Measurements from ENCODE around the gene SIRPG.
A peak's percentile ranks its signal among the peaks of the same experiment; 100 is the strongest.
"Not testable (repeated sequence)": the region's sequence is repeated elsewhere in the genome, so short reads cannot be mapped to it uniquely, and the experiment has no call there.

The SIRPG gene

DNA sequence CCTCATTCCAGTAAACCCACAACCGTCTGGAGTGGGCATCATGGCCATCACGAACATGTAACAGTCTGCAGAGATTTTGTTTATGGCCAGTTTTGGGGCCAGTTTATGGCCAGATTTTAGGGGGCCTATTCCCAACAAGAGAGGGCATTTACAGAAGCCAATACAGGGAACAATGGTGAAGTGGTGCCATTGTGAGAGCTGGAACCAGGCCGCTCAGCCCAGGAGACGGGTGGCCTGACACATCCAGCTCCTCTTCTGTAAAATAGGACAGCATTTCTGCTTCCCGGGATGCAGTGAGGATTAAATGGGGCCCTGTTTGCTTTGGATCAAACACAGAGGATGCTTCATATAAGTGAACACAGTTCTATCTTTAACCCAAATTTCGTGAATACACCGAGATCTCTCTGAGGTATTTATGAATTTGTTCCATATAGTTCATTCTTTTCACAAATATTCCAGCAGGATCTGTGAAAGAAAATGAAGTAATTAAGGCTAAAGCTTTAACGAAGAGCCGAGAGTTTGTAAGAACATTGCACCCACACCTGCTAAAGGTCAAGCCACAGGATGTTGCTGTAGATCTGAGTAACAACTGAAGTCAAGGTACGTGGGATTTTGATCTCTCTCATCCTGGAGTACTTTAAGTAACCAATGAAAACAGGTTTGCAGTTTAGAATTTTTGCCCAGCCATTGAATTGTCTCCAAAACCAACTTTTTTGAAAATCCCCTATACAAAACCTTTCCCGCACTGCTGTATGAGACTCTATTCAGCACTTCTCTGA lies 14.5 kb upstream of the SIRPG start:
- no peak for DNase-seq

DNA sequence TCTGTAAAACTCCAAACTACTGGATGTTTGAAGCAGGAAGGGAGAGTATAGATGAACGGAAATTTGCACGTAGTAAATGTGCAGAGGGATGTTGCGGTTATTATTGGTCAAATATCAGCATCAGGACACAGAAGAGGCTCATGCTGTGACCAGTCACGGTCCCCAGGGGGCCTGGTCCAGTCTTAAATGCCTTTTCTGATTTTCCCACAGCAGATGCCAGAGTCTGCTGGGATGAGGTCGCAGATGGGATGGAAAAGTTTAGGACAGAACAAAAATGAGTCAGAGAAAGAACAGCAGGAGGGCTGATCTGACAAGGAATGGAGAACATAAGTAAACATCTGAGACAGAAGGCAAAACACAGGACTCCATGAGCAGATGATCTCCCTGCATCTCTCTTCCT lies 11.7 kb upstream of the SIRPG start:
- DNase-seq = no peak

DNA sequence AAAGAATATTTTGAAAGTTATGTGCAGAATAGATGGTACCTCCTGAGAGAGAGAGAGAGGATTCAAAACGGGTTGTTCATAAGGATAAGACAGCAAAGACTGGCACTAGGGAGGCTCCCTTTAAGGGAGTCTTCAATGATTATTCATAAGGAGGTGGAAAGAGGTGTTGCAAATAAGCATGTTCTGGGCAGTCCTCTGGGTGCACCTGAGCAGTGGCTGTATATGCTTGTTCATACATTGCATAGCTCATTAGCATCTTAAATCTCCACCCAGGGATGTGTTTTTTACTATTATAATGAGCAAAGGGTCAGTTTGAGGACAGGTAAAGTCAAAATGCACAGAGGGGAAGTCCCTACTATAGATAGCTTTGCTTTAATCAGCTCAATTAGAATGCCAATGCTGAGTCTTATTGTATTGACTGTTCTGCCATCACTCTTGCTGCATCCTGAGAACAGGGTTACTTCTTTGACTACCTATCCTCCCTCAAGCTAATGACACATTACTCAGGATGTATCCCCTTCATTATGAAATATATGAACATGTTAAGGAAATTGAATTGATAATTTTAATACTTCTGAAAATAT lies 10.0 kb upstream of the SIRPG start:
- DNase-seq = no peak

DNA sequence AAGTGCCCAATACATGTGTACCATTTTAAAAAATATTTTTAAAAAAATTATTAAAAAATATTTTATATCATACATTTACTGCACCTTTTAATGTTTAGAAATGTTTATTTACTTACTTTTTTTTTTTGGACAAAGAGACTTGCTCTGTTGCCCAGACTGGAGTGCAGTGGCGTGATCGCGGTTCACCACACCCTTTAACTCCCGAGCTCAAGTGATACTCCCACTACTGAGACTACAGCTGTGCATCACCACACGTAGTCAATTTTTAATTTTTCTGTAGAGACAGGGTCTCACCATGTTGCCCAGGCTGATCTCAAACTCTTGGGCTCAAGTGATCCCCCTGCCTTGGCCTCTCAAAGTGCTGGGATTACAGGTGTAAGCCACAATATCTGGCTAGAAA lies 9.2 kb upstream of the SIRPG start:
- DNase-seq = no peak

DNA sequence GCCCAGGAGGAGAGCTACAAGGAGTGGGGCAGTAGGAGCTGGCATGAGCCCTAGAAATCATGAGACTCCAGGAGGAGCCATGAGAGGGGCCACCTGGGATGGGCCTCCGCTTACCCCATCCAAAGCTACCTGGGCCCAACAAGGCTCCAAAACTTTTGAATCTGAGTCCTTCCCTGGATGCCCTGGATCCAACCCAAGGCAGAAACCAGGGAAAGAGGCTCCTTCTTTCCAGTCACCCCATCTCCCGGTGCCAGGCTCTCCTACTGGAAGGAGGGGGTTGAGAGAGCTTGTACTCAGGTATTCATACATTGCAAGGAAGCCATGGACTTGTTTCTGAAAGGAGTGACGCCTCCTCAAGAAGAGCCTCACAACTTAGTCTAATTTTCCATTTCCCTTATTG lies 7.8 kb upstream of the SIRPG start:
- DNase-seq = no peak

DNA sequence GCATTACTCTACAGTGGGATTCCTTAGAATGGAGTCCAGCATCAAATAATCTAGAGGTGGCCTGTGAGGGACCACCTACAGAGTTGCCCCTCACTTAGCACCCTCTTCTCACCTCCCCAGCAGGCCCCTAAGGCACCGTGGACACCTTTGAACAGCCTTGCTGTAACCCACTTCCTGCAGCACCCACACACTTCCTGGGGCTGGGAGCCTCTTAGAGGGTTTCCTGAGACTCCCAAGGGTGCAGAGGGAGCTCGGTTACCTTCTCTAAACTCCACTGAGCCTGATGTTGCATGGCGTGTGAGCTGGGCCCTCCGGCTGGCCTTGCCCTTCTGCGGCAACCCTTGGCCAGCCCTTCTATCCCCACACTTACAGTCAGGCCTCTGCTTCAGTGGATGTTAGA lies 7.3 kb upstream of the SIRPG start:
- peak; percentile 62 to 68 for DNase-seq

DNA sequence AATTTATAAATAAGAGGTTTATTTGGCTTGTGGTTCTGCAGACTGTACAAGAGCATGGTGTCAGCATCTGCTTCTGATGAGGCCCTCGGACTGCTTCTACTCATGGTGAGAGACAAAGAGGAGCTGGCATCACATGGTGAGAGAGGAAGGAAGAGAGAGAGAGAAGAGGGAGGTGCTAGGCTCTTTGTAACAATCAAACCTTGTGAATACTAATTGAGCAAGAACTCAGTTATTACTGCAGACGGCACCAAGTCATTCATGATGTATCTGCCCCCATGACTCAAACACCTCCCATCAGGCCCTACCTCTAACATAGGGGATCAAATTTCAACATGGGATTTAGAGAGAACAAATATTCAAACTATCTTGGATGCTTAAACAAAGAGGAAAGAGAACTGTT lies 6.3 kb upstream of the SIRPG start:
- DNase-seq = no peak

DNA sequence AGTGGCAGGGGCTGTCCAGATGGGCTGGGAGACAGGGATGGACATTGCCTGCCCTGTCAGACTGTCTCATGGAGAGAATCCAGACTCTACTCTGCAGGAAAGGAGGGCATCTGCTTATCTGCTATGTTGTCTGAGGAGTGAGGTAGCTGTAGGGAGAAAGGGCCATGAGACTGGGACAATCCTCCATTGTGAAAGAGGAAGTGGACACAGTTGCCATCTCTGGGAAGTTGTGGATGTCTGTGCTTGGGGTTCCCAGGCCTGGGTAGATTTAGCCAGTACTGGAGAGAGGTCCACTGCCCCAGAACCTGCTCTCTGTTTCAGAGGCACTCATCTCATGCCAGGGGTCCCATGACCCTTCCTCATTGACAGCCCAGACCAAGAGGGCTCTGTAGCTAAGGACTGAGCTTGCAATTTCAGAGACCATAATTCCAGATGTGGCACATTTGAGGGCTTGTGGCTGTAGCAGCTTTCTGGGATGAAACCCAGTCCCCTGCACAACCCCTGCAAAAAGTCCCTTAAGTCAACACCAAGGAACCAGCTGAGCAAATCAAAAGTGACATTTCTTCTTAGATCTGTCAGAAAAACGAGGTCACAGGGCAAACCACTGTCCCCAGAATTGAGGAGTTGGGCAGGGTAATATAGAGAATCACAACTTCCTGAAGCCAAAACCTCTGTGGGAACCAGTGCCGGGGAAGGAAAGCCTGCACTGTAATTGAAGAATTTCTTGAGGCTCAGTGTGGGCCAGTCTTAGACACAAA lies 4.1 kb upstream of the SIRPG start:
- no peak for DNase-seq

DNA sequence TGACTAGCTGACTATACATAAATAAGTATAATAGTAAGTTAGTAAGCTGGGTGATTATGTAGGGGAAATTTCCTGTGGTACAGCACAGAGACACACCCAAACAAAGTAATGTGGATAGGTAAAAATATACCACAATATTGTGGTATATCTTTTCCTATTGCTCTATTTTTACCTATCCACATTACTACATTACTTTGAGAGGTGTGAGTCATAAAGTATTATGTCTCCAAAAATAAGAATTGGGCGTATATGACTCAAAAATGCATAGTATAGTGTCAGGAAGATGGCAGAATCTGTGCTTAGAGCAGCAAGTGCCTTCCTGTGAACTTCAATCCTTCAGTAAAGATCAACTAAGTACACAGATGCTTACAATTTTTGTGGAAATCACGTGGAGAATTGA lies 2.7 kb upstream of the SIRPG start:
- no peak for DNase-seq

GRCh38 chr20:1656844-1657243 lies 735 bp downstream of the SIRPG start:
- no peak for DNase-seq

DNA sequence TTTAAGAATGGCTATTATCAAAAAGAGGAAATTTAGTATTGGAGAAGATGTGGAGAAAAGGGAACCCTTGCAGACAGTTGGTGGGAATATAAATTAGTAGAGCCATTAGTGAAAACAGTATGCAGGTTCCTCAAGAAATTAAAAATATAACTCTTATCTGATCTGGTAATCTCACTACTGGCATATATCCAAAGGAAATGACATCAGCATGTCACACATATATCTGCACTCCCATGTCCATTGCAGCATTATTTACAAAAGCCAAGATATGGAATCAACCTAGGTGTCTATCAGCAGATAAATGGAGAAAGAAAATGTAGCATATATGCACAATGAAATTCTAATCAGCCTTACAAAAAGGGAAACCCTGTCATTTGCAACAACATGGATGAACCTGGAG lies 2.6 kb downstream of the SIRPG start:
- DNase-seq = no peak

- no peak for DNase-seq
These were observed 4.6 kb downstream of the SIRPG start for GRCh38 chr20:1652960-1653359.

DNA sequence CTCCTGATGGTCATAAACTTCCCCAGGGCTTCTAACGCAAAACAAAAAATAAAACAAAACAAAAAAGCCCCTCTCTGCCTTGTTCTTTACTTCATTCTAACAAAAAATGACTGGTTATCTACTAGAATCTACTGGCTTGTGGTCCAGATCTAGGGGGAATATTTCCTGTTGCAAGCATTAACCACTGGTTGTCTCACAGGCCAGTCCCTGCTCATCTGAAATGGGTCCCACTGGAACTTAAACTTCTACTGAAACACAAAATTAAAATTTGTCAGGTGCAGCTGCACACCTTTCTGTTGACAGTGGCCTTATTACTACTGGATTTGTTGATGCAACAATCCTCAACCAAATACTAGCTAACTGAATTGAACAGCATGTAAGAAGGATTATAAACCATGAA lies 5.5 kb downstream of the SIRPG start:
- DNase-seq = no peak

DNA sequence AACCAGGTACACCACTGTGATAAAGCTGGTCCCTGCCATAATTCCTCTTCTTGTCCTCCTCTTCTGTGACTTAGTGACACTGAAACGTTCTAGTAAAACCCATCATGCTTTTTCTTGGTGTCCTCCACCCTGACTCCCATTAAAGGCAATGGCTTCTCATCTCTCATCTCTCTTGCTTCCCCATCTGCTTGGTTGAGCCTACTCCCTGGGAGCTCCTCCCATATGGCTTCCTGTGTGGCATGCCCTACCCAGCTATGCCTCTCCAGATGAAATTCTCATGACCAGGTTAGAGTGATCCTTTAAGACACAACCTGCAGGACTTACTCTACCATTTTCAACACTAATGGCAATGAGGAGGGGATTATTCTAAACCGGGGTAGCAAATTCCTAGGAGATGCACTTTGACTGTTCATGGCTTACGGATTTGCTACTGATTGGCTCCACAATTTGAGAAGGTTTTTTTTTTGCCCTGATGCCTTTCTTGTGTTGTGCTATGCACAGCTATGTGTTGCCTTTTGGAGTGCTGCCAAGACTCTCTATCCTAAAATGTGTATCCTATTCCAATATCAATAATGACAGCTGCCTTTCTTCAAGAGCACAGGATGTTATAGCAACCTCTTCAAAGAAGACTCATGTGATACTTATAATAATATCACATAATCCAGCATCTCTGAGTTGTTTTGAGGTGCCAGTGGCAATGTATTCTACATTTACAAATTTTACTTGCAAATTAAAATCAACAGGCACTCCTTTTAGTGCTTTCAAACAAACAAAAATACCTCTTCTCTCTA lies 6.1 kb downstream of the SIRPG start:
- DNase-seq = no peak

DNA sequence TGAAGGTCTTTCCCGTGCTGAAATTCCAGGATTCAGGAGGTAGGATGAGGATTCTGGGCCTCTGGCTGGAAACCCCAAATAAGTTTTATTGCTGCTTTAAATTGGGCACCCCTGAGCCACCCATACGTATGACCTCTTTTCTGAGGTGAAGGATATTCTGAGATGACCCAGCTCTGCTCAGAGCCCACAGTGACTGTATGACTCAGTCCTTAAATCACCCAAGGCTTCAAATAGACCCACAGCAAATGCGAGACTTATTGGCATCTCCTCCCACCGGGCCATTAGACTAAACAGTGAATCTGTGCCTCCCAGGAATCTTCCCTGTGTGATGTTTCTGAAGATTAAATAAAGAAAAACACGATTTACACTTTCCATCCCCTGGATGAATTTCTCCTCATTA lies 9.5 kb downstream of the SIRPG start:
- no peak for DNase-seq

DNA sequence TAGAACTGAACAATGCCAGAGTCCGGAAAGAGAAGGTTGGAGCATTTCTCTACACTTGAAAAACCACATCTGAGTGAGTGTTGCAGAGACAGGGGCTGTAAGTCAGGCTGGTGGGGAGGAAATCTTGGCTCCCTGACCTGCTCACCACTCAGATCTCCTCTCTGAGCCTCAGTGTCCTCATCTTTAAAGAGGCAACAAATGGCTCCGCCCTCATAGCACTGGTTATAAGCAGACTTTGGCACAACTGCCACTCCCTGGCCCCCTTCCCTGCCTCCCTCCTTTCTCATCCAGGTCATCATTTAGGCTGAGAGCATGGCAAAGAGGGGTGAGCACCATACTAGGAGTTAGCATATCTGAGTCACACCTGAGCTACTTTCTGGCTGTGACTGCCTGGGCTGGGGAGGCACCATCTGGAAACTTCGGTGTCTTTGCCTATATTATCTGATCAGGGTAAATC lies 10.6 kb downstream of the SIRPG start:
- DNase-seq = peak in 1 of 2 donors; percentile 45

DNA sequence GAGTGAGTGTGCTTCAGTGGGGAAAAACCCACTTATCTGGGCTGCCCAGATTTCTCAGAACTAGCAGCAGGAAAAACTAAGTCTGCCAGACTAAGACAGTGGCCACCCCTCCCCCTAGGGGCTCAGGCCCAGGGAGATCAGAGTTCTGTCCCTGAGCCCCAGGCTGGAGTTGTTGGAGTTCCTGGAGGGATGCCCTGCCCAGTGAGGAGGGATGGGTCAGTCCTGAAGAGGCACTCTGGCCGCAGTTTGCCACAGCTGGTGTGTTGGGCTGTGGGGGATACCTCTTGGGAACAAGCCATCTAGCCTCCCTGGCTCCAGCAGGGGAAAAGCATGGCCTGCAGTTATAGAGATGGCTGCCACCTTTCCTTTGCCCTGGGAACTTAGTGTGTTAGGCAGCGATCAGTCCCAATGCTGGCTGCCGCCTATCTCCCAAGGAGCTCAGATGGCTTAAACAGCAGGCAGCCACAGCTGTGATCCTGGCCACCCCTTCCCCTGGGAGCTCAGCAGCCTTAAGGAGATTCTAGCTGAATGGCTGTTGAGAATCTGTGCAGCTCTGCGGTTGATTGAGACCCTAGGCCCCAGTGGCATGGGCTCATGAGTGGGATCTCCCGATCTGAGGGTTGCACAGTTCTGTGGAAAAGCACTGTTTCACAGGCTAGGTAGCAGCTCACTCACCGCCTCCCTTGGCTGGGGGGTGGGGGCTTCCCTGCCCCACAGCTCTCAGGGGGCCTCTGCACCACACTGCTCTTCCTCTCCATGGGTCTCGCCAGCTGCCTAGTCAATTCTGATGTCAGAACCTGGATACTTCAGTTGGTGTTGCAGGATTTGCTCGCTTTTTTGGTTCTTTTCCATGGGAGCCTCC lies 13.2 kb downstream of the SIRPG start:
- DNase-seq = no peak

- not testable (repeated sequence) for DNase-seq
These were observed 18.9 kb downstream of the SIRPG start for GRCh38 chr20:1638643-1639042.

GRCh38 chr20:1637755-1638154 lies 19.8 kb downstream of the SIRPG start:
- DNase-seq = no peak

GRCh38 chr20:1637226-1637625 lies 20.4 kb downstream of the SIRPG start:
- DNase-seq = no peak

DNA sequence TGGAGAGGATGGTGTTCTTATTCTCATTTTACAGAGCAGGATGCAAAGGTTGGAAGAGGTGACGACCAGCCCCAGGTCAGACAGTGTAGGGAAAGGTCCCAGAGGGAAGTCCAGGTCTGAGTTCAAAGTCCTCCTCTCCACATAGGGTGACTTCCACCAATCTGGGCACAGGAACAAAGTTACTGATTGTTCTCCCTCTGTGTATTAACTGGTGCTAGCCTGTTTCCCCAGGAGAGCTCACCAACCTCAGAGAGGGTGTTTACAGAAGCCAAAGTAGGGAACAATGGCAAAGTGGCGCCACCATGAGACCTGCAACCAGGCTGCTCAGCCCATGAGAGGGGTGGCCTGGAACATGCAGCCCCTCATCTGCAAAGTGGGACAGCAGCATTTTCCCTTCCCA lies 21.0 kb downstream of the SIRPG start:
- no peak for DNase-seq

DNA sequence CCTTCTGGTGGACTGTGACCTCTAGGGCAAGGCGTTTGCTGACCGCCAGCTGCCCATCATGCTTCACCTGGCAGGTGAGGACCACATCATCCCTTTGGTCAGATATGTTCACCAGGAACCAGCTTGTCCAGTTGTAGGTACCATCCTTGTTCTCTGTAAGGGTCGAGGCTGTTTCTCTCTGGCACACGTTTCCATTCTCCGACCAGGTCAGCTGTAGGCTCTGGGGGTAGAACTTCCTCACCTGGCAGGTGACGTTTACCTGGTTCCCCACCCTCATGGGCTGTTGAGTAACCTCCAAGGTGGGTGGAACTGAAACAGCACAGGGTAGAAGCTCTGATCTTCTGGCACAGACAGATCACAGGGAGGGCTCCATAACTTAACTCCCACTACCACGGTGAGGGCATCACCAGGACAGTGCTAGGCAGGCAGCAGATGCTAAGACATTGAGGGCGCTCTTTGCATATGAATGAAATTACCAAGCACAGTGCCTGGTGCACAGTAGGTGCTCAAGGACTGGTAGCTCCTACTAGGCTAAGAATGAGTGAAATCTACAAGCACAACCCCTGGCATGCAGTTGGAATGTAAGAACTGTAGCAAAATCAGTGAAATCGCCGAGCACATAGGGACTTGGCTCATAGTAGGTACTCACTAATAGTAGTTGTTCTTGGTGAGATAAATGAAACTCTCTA lies 22.1 kb downstream of the SIRPG start:
- DNase-seq = no peak
